Natural killer cell (primary cell): ENCODE results near the gene CAPRIN2. TPM values are rescaled to one million over a fixed set of nuclear protein-coding genes. Genes with fewer than 3 reads are reported as not detected.

Source experiments
- ATAC-seq, 3 donors: fragments of 150-1000 bp in 2 of 3; fragments of 200-7000 bp in 1 of 3; cut with Tn5 transposase; 1 replicate in 1 of 3; 2 replicates in 2 of 3; pipeline ENCODE4 v1.10.0; 2021; ENCODE audit warnings: mild to moderate bottlenecking in 2 of 3, moderate library complexity in 2 of 3
- DNase-seq, 2 donors: peaks; one replicate each; pipeline versions ENCODE4 v3.0.0 to v3.0.0-alpha.2; 2013 to 2021; ENCODE audit warnings: mixed read lengths in 1 of 2
- H3K27ac ChIP-seq: one replicate; pipeline ENCODE4 v1.5.1; 2013; ENCODE audit warnings: mild to moderate bottlenecking, low read length
- H3K27me3 ChIP-seq: one replicate; pipeline ENCODE4 v1.6.1; 2013; ENCODE audit warnings: low read length; ENCODE audit not compliant: control insufficient read depth, insufficient read depth
- H3K36me3 ChIP-seq: one replicate; pipeline ENCODE4 v1.6.1; 2013; ENCODE audit warnings: low read length; ENCODE audit not compliant: control insufficient read depth, insufficient read depth
- H3K4me1 ChIP-seq: one replicate; pipeline ENCODE4 v1.6.1; 2013; ENCODE audit warnings: low read length; ENCODE audit not compliant: control insufficient read depth, insufficient read depth
- H3K4me3 ChIP-seq: one replicate; pipeline ENCODE4 v1.5.1; 2013; ENCODE audit warnings: low read length
- H3K9me3 ChIP-seq: one replicate; pipeline ENCODE4 v1.6.1; 2013; ENCODE audit warnings: low read length; ENCODE audit not compliant: control insufficient read depth, insufficient read depth
- H3K27ac Mint-ChIP-seq, 2 donors: one replicate each; pipeline ENCODE4 v1.8.0; 2022; ENCODE audit warnings: mild to moderate bottlenecking in 2 of 2, mixed read lengths in 2 of 2, moderate library complexity in 1 of 2
- H3K27me3 Mint-ChIP-seq, 2 donors: one replicate each; pipeline ENCODE4 v1.8.0; 2022; ENCODE audit warnings: low read depth in 2 of 2, mixed read lengths in 2 of 2
- H3K36me3 Mint-ChIP-seq: one replicate; pipeline ENCODE4 v1.8.0; 2022; ENCODE audit warnings: mixed read lengths
- H3K4me1 Mint-ChIP-seq, 2 donors: one replicate each; pipeline ENCODE4 v1.8.0; 2022; ENCODE audit warnings: mixed read lengths in 2 of 2
- H3K4me3 Mint-ChIP-seq: one replicate; pipeline ENCODE4 v1.8.0; 2022; ENCODE audit warnings: mild to moderate bottlenecking, moderate library complexity, mixed read lengths
- H3K9me3 Mint-ChIP-seq, 2 donors: one replicate each; pipeline ENCODE4 v1.8.0; 2022; ENCODE audit warnings: mixed read lengths in 2 of 2
- WGBS: methylation state at CpG from one replicate; pipeline ENCODE4 v1.1.7; 2013; ENCODE audit warnings: missing lambda C conversion rate; ENCODE audit not compliant: insufficient coverage; 5-methylcytosine and 5-hydroxymethylcytosine counted together
- intact Hi-C: fragments of 100-400 bp; cut with micrococcal nuclease; formaldehyde crosslinking; loops from one replicate; pipeline ENCODE4 v1.14.2; 2022
- total RNA-seq, 4 donors: library from RNA; stranded (reverse); fragments of 120-200 nt in 1 of 4; gene quantifications; one replicate each; pipeline versions ENCODE4 v1.2.3 to v1.2.4, GENCODE V29; 2013 to 2022
- TF ChIP-seq, protein P1 (sequence below): fragments of 200-600 bp; IDR thresholded peaks from one replicate; pipeline ENCODE4 v1.8.0; 2022; ENCODE audit warnings: antibody characterized with exemption

Gene CAPRIN2
- total RNA-seq, 3 donors from 2014 or later (not counting 1 experiment from before 2014, with no cell fraction given), result 38.1 to 53.2 (median 38.7) TPM

DNA sequence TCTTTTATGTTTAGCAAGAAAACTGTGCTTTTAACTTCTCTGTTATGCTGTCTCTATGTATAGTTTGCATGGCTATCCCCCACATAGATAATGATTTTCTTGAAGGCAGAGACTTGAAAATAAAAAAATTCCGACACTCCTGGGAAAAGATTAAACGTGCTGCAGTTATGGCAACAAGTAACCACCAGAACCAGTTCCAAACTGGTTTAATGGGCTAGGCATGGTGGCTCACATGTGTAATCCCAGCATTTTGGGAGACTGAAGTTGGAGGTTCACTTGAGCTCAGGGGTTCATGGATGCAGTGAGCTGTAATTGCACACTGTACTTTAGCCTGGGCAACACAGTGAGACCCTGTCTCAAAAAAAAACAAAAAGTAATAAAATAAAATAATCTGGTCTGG is 15.1 kb upstream of the CAPRIN2 start:
- no peak overlapping the region for H3K27ac ChIP-seq
- Mint-ChIP-seq H3K9me3 (no peaks in the 10 kb centered on the region), H3K4me1 (no peaks in the 10 kb centered on the region), H3K4me3 (no peak overlapping the region), H3K27ac (no peak overlapping the region), H3K27me3 (peaks cover 15% of the 10 kb centered on the region in 2 donors), H3K36me3 (no peaks in the 10 kb centered on the region)
- TF ChIP-seq, protein P1, sequence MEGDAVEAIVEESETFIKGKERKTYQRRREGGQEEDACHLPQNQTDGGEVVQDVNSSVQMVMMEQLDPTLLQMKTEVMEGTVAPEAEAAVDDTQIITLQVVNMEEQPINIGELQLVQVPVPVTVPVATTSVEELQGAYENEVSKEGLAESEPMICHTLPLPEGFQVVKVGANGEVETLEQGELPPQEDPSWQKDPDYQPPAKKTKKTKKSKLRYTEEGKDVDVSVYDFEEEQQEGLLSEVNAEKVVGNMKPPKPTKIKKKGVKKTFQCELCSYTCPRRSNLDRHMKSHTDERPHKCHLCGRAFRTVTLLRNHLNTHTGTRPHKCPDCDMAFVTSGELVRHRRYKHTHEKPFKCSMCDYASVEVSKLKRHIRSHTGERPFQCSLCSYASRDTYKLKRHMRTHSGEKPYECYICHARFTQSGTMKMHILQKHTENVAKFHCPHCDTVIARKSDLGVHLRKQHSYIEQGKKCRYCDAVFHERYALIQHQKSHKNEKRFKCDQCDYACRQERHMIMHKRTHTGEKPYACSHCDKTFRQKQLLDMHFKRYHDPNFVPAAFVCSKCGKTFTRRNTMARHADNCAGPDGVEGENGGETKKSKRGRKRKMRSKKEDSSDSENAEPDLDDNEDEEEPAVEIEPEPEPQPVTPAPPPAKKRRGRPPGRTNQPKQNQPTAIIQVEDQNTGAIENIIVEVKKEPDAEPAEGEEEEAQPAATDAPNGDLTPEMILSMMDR, result no peak
- H3K4me1 ChIP-seq, result no peaks in the 10 kb centered on the region
- H3K36me3 ChIP-seq, result no peaks in the 10 kb centered on the region
- no peak overlapping the region for H3K4me3 ChIP-seq
- intact Hi-C loops, result no loop called here
- no peak for ATAC-seq
- DNase-seq, result no peak
- no peaks in the 10 kb centered on the region for H3K27me3 ChIP-seq
- WGBS, result 73% methylated on average over 2 of the region's 2 CpGs
- no peaks in the 10 kb centered on the region for H3K9me3 ChIP-seq

DNA sequence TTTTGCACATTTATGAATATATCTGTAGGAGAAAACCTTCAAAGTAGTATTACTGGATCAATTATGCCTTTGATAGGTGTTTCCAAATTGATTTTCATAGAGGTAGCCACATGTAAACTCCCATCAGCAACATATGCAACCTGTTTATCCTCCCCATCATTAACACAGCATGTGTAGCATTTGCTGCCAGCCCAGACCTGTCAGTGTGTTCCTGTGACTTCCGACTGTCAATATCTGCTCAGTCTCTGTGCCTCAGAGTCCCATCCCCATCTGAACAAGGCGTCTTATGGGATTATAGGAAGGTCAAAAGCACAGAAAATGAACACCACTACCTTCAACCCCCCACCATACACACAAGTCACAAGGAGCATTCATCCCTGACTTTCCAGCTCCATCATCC is 9.5 kb upstream of the CAPRIN2 start:
- TF ChIP-seq, protein P1, result no peak
- H3K27ac ChIP-seq, result no peak overlapping the region
- no peaks in the 10 kb centered on the region for H3K9me3 ChIP-seq
- no peaks in the 10 kb centered on the region for H3K36me3 ChIP-seq
- Mint-ChIP-seq H3K4me3 (no peak overlapping the region), H3K27ac (no peak overlapping the region), H3K9me3 (no peaks in the 10 kb centered on the region), H3K36me3 (no peaks in the 10 kb centered on the region), H3K4me1 (no peaks in the 10 kb centered on the region), H3K27me3 (peaks cover 3 to 29% of the 10 kb centered on the region in 2 donors)
- no peaks in the 10 kb centered on the region for H3K27me3 ChIP-seq
- no peak for DNase-seq
- WGBS, result 89% methylated on average over 1 of the region's 2 CpGs
- intact Hi-C loops, result no loop called here
- no peak overlapping the region for H3K4me3 ChIP-seq
- no peaks in the 10 kb centered on the region for H3K4me1 ChIP-seq
- ATAC-seq, result no peak

DNA sequence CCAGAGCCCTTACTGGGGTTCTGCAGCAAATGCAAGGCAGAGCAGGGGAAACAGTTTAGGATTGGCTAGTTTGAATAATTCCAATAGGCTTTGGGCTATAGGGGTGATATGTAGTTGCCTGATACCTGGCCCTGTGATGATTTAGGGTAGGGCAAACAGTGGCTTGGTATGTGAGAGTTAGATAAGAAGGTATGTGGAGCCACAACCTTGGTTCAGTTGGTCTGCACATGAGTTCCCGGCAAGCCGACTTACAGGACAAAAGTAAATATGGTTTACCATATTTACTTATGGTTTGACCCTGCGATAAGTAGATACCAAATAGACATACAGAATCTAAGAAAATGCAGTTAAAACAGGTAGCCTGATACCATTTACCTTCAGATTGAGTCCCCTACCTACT is 8.3 kb upstream of the CAPRIN2 start:
- Histone ChIP-seq H3K36me3 (no peaks in the 10 kb centered on the region), H3K4me1 (no peaks in the 10 kb centered on the region), H3K27ac (no peak overlapping the region), H3K4me3 (no peak overlapping the region), H3K9me3 (no peaks in the 10 kb centered on the region), H3K27me3 (no peaks in the 10 kb centered on the region)
- H3K4me3 Mint-ChIP-seq, result no peak overlapping the region
- no peak for DNase-seq
- no peaks in the 10 kb centered on the region for H3K9me3 Mint-ChIP-seq
- H3K4me1 Mint-ChIP-seq, result no peaks in the 10 kb centered on the region
- no peak overlapping the region for H3K27ac Mint-ChIP-seq
- no peak for ATAC-seq
- intact Hi-C loops, result no loop called here
- 97% methylated on average over 3 of the region's 3 CpGs for WGBS
- peaks cover 0 to 18% of the 10 kb centered on the region in 2 donors for H3K27me3 Mint-ChIP-seq
- no peaks in the 10 kb centered on the region for H3K36me3 Mint-ChIP-seq
- TF ChIP-seq, protein P1, result no peak

DNA sequence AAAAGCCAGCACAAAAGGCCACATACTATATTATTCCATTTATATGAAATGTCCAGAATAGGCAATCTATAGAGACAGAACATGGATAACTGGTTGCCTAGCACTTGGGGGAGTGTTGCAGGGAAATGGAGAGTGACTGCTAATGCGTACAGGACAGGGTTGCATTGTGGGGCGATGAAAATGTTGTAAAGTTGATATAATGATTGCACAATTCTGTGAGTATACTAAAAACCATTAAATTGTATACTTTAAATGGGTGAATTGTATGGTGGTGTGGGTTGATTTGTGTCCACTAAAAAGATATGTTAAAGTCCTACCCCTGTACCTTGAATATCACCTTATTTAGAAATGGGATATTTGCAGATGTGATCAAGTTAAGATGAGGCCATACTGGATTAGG is 7.0 kb upstream of the CAPRIN2 start:
- intact Hi-C loops, result no loop called here
- Mint-ChIP-seq H3K36me3 (no peaks in the 10 kb centered on the region), H3K9me3 (no peaks in the 10 kb centered on the region), H3K27ac (no peak overlapping the region), H3K27me3 (peaks cover 0 to 16% of the 10 kb centered on the region in 2 donors), H3K4me1 (no peaks in the 10 kb centered on the region), H3K4me3 (no peak overlapping the region)
- 100% methylated on average over 2 of the region's 2 CpGs for WGBS
- ATAC-seq (no peak), DNase-seq (no peak)
- TF ChIP-seq, protein P1, result no peak
- Histone ChIP-seq H3K36me3 (no peaks in the 10 kb centered on the region), H3K27ac (no peak overlapping the region), H3K4me1 (no peaks in the 10 kb centered on the region), H3K27me3 (no peaks in the 10 kb centered on the region), H3K9me3 (no peaks in the 10 kb centered on the region), H3K4me3 (no peak overlapping the region)
